H1 (cell line): ENCODE results near the gene KCTD10. TPM values are rescaled to one million over a fixed set of nuclear protein-coding genes. Genes with fewer than 3 reads are reported as not detected.

Experiments used
- ATF3 ChIP-seq: IDR thresholded peaks from 2 replicates; pipeline ENCODE4 v1.6.1; 2011; ENCODE audit warnings: low read depth, mild to moderate bottlenecking, low read length; ENCODE audit not compliant: insufficient read depth
- E2F6 ChIP-seq: IDR thresholded peaks from 2 replicates; pipeline ENCODE4 v1.6.1; 2012; ENCODE audit warnings: inconsistent platforms
- EP300 ChIP-seq, 2 experiments: IDR thresholded peaks; 1 replicate in 1 of 2; 2 replicates in 1 of 2; pipeline ENCODE4 v1.6.1; 2011 to 2012; ENCODE audit warnings: low read depth in 2 of 2, low read length in 2 of 2, mild to moderate bottlenecking in 2 of 2, borderline replicate concordance in 1 of 2, inconsistent platforms in 1 of 2, moderate library complexity in 1 of 2
- HDAC2 ChIP-seq, 2 experiments: fragments of 300-600 bp in 1 of 2; sonication (generic) in 1 of 2; IDR thresholded peaks; 2 replicates each; pipeline ENCODE4 v1.6.1; 2011 to 2012; ENCODE audit warnings: low read depth in 2 of 2, low read length in 2 of 2, mild to moderate bottlenecking in 2 of 2, moderate library complexity in 2 of 2, borderline replicate concordance in 1 of 2, inconsistent platforms in 1 of 2
- POU5F1 ChIP-seq: IDR thresholded peaks from 2 replicates; pipeline ENCODE4 v1.6.1; 2011; ENCODE audit warnings: low read depth, mild to moderate bottlenecking, low read length, moderate library complexity
- RBBP5 ChIP-seq: IDR thresholded peaks from 2 replicates; pipeline ENCODE4 v1.7.1; 2012; ENCODE audit warnings: low read depth, mild to moderate bottlenecking, inconsistent platforms, low read length, moderate library complexity, borderline replicate concordance
- polyA plus RNA-seq, 7 experiments: library from polyadenylated mRNA; depleted of rRNA in 3 of 7; stranded (reverse) in 5 of 7; unstranded in 2 of 7; fragments of >200 nt in 5 of 7; fragments of 200-250 nt in 2 of 7; gene quantifications; 1 replicate in 5 of 7; 2 replicates in 1 of 7; 4 replicates in 1 of 7; pipeline versions ENCODE4 v1.2.1 to v1.2.3, GENCODE V29; 2011 to 2013; ENCODE audit warnings: missing spikeins in 2 of 7, mixed read lengths in 2 of 7
- total RNA-seq: library from RNA; stranded (reverse); fragmentation: NEBNext Ultra II Directional; extraction: Animal tissue kit (Norgen Biotek cat#: 25700); gene quantifications from 2 replicates; pipeline ENCODE4 v1.2.1, GENCODE V29; 2021

KCTD10 gene
- total and polyA plus RNA-seq, 2 of the 8 experiments (the other 6 are each of a cell fraction or from before 2014, with no cell fraction given) = 45.3 to 52.4 TPM

- TF ChIP-seq ATF3 (no peak), HDAC2 (IDR thresholded peaks at IDR 0.05; ENCODE audit: borderline replicate concordance in 1 of 2, low read depth in 2 of 2, low read length in 2 of 2) (no peak), RBBP5 (no peak), EP300 (IDR thresholded peaks at IDR 0.05; ENCODE audit: borderline replicate concordance in 1 of 2, low read depth in 2 of 2, low read length in 2 of 2) (no peak), E2F6 (no peak), POU5F1 (no peak)
Observed at GRCh38 chr12:109445191-109445609, 31.9 kb downstream of the KCTD10 start (continued).
